ENCODE data around the gene ATP11C.
A peak's percentile ranks its signal among the peaks of the same experiment; 100 is the strongest.

ATP11C gene

DNA sequence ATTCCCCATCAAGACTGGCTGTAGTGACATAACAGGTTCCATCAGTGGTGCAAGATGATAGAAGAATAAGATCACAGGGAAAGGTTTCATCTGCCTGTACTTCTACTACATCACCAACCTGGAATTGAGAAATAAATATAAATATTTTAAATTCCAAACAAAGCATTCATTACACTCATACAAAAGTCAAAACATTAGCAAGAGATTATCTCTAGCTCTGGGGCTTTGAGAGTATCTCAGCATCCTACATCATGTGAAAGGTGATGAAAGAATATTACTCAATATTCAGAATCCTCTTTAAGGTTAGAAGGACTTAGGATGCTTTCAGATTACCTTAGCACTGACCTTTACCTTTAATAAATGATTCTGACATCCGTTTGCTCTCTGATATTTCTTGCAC, 128.4 kb downstream of the ATP11C start:
- no peak for DNase-seq (ENCODE audit: low read depth)

GRCh38 chrX:139803224-139803623, 129.6 kb downstream of the ATP11C start:
- DNase-seq (ENCODE audit: low read depth), result no peak

- no peak for DNase-seq (ENCODE audit: low read depth)
These were observed 130.8 kb downstream of the ATP11C start for GRCh38 chrX:139802048-139802447.

DNA sequence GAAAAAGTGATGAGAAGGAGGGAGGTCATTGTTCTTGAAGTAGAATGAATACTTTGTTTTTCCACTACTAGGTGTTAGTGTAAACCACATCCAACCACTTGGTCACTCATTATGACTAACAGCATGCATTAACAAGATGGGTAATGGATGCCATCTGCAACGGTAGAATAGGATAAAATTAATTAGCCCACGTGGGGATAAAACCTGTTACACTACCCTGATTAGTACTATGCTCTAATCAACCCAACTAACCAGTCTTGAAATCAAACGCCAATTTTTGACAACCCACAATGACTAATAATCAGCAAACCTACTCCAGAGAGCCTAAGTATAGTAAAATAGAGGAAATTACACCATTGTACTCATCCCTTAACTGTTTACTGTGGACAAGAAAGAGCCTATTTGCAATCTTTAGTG, 131.4 kb downstream of the ATP11C start:
- no peak for DNase-seq (ENCODE audit: low read depth)

DNA sequence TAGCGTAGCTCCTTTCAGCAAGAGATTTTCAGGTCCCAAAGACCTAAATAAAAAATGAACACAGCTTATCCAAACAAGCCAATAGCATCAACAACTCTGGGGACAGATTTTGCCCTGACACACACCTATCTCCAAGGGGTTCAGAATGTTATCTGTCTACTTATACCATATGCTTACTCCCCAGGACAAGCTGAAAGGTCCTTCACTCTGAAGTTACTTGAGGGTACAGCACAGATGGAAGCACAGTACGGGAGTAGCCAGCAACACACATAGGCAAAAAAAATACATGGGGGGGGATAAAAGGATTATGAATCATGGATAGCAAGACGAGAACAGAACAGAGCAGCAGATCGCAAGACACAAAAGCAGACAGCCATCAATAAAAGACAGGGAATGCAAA, 134.2 kb downstream of the ATP11C start:
- DNase-seq (ENCODE audit: low read depth), result no peak

GRCh38 chrX:139795196-139795595, 137.7 kb downstream of the ATP11C start:
- no peak for DNase-seq (ENCODE audit: low read depth)

- no peak for DNase-seq (ENCODE audit: low read depth)
These were observed 145.3 kb downstream of the ATP11C start for GRCh38 chrX:139787601-139788000.

- no peak for DNase-seq (ENCODE audit: low read depth)
These were observed 148.0 kb downstream of the ATP11C start for GRCh38 chrX:139784807-139785206.

DNA sequence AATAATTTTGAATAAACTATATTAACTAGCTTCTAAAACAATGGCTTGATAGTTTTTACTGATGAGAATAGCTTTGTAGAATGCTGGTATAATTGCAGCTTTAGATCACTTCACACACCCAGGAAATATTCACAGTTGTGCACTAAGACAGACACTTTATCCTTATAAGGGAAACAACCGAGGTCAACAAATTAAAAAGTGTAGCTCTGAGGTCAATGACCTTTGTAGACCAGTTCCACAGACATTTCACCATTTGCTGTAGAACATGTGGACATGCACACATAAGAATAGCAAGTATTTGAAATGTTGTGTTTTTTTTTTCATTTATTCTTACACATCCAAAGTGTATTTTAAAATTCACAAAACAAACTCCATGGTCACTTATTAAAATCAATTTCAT, 148.9 kb downstream of the ATP11C start:
- DNase-seq (ENCODE audit: low read depth), result no peak

DNA sequence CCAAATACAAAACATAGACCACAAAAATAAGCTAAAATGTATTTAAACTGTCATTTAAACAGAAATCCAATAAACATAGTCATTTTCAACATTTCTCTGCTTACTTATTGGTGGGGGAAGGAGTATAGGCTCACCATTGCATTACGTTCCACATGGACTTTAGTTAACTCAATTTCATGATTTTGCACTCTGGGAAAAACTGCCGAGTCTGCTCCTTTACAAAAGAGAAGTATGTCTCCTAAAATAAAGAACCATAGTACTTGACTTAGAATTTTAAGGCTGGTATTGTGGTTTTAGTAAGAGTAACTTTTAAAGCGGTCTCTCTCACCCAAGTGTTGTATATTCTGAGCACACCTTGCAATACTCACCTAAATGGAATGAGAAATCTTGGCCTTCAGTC, 149.8 kb downstream of the ATP11C start:
- DNase-seq (ENCODE audit: low read depth), result no peak

DNA sequence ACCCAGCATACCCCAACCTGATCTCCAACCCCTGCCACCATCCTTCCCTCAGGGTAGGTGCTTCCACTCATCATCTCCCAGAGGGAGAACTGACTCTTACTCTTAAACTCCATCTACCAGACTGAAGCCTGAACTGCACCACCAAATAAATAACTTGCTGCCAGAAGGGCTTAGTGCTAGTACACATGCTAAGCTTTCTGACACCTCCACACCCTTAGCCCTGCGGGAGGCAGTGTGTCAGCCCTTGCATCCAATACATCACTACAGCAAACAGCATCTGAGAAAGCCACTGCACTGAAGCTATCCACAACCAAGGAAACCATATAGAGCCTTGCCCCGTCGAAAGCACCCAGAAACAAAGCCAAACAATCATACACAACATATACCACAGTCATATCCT, 156.3 kb downstream of the ATP11C start:
- no peak for DNase-seq (ENCODE audit: low read depth)

- DNase-seq (ENCODE audit: low read depth), result no peak
These were observed 162.5 kb downstream of the ATP11C start for GRCh38 chrX:139770366-139770765.

DNA sequence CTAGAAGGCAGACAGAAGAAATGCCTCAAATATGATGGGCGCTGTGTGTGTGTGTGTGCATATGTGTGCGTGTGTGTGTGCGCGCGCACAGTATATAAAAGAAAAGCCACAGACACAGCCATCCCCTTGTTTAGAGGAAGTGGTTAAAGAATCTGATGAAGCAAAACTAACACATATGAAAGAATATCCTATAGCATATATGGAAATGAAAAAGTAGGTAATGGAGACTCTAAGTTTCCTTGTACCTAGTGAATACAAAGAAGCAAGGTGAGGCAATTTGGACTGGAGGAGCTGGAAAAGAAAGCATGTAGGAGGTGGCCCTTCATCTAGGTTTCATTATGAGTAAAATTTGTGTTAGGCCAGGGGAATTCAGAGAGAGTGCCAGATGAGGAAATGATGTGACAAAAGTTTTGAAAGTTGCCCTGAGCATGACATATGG, 166.3 kb downstream of the ATP11C start:
- no peak for DNase-seq (ENCODE audit: low read depth)

- no peak for DNase-seq (ENCODE audit: low read depth)
These were observed 170.3 kb downstream of the ATP11C start for GRCh38 chrX:139762400-139763183.

DNA sequence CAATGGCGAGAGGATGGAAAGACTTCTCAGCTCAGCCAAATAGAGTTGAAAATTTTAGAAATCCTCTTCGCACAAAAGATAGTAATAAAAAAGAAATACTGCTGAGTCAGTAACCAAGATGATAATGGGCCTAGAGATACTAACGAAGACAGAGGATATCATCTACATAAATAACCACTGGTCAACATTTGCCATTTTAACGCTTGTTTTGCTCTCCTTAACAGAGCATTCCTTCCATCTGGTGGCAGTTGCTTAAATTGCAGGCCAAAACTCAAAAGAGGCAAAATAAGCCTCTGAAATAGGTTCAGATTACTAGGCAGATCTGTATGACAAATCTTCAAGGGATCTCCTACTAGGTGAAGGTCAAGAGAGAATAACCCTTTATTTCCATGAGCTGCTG, 173.2 kb downstream of the ATP11C start:
- DNase-seq (ENCODE audit: low read depth), result no peak

DNA sequence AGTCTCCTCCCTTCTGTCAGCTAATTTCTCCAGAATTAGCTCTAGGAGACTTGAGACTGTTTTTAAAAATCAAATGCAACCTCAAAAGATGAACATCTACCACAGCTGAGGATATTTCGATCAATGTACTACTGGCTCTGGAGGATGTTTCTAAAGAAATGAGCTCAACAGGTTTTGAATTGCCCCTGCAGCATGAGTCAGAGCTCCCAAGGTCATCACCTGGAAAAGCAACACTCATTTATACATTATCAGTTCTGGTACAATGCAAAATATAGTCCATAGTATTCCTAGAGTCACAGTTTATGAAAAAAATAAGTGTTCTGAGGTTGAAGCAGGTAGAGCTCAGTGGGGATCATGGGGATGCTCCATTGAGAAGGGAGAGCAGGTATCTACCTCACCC, 174.0 kb downstream of the ATP11C start:
- no peak for DNase-seq (ENCODE audit: low read depth)

- no peak for DNase-seq (ENCODE audit: low read depth)
These were observed 174.6 kb downstream of the ATP11C start for GRCh38 chrX:139758250-139758649.

GRCh38 chrX:139751053-139751452, 181.8 kb downstream of the ATP11C start:
- DNase-seq (ENCODE audit: low read depth), result no peak

DNA sequence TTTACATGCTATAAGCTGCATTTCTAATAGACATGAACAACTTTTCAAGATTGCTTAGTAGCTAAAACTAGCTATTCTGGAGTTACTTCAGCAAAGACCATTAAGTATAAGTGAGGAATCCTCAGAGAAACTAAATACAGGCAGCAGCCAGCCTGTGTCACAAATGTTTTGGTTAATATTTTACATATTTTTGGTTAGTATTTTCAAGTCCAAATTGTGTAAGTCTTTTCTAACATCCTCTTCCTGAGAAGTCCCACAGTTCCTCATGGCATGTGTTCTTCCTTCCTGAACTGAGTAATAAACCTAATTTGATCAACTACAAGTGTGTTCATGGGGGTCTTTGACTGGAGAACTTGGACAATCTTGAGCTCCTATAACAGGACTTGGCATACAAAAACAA, 182.5 kb downstream of the ATP11C start:
- DNase-seq (ENCODE audit: low read depth), result no peak

- DNase-seq (ENCODE audit: low read depth), result peak; percentile 5
These were observed 193.7 kb downstream of the ATP11C start for GRCh38 chrX:139739138-139739537.

GRCh38 chrX:139738581-139738980, 194.3 kb downstream of the ATP11C start:
- DNase-seq (ENCODE audit: low read depth), result no peak

DNA sequence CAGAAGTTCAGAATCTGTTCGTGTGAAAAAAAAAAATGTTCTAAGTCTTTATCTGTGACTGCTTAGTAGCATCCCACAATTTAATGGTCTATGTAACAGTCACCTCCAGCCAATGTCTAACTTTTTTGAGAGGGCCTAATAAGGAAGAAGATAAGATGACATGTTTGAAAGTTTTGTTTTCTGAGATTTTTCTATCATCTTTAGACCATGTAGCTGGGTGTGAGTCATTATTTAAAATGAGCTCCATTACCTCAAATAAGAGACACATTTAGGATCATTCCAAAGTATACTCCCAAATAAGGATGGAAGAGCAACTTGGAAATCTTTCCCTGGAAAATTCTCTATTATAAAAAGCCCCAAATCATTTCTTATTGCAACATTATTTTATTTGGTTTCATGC, 196.7 kb downstream of the ATP11C start:
- no peak for DNase-seq (ENCODE audit: low read depth)

- DNase-seq (ENCODE audit: low read depth), result no peak
These were observed 197.9 kb downstream of the ATP11C start for GRCh38 chrX:139734996-139735395.

- DNase-seq (ENCODE audit: low read depth), result no peak
These were observed 207.1 kb downstream of the ATP11C start for GRCh38 chrX:139725720-139726119.
